ENCODE results near the gene UBE2J2.

DNA sequence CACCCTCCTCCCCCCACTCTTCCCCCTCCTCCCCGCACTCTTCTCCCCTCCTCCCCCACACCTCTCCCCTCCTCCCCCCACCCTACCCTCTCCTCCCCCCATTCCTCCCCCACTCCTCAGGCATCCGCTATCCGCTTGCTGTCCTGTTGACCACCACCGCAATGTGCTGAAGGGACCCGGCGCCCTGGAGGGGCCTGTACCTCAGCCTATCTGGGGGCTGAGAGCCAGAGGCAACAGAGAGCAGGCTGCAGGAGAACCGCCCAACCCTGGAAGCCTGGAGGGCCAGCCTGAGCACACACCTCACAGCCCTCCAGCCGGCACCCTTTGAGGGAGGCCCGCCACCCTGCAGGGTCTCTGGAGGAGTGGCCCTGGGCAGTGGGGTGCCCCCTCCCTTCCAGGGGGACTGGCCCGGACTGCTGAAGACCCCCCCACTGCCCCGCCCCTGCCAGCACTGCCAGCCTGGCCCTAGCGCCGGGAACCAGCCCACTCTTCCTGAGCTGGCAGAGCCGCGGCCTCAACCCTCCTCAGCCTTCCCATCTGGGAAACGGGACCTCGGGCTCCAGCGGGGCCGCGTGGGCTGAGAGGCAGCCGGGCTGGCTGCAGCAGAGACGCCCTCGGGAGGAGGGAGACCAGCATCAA, 28.4 kb downstream of the UBE2J2 start:
- TF ChIP-seq POLR2A (IDR thresholded peaks at IDR 0.05), result no peak
- TF ChIP-seq, protein P1, sequence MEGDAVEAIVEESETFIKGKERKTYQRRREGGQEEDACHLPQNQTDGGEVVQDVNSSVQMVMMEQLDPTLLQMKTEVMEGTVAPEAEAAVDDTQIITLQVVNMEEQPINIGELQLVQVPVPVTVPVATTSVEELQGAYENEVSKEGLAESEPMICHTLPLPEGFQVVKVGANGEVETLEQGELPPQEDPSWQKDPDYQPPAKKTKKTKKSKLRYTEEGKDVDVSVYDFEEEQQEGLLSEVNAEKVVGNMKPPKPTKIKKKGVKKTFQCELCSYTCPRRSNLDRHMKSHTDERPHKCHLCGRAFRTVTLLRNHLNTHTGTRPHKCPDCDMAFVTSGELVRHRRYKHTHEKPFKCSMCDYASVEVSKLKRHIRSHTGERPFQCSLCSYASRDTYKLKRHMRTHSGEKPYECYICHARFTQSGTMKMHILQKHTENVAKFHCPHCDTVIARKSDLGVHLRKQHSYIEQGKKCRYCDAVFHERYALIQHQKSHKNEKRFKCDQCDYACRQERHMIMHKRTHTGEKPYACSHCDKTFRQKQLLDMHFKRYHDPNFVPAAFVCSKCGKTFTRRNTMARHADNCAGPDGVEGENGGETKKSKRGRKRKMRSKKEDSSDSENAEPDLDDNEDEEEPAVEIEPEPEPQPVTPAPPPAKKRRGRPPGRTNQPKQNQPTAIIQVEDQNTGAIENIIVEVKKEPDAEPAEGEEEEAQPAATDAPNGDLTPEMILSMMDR (IDR thresholded peaks at IDR 0.05 in 4 of 5, conservative IDR thresholded peaks at IDR 0.05 in 1 of 5), result no peak

All from gastrocnemius medialis (tissue), 4 donors.